ENCODE measurements around the gene GATB. TPM values are rescaled to one million over a fixed set of nuclear protein-coding genes. Genes with fewer than 3 reads are reported as not detected.

GATB gene
- total RNA-seq, 4 donors from 2014 or later = 34.3 to 66.3 (median 47.2) TPM

DNA sequence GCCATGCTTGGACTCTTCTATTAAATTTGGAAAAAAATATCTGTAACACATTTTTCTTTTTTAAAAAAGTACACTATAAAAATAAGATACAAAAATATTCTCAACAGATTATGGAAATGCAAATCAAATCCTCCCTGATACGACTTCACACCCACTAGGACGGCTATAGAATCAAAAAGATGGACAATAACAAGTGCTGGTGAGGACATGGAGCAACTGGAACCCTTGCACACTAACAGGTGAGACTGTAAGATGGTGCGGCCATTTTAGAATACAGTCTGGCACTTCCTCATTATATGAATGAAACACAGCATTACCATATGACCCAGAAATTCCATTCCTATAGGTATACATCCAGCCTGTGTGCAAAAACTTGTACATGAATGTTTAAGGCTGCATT, 83.6 kb downstream of the GATB start:
- Histone ChIP-seq H3K27ac (no peak overlapping the region), H3K9me3 (no peaks in the 10 kb centered on the region), H3K4me1 (peaks cover 34% of the 10 kb centered on the region), H3K36me3 (no peaks in the 10 kb centered on the region), H3K27me3 (no peaks in the 10 kb centered on the region), H3K4me3 (no peak overlapping the region)
- 93% methylated on average over 3 of the region's 3 CpGs for WGBS
- TF ChIP-seq EP300 (IDR thresholded peaks at IDR 0.05) (no peak), POLR2AphosphoS5 (IDR thresholded peaks at IDR 0.05) (no peak), POLR2A (IDR thresholded peaks at IDR 0.05) (no peak)
- TF ChIP-seq, protein P1, sequence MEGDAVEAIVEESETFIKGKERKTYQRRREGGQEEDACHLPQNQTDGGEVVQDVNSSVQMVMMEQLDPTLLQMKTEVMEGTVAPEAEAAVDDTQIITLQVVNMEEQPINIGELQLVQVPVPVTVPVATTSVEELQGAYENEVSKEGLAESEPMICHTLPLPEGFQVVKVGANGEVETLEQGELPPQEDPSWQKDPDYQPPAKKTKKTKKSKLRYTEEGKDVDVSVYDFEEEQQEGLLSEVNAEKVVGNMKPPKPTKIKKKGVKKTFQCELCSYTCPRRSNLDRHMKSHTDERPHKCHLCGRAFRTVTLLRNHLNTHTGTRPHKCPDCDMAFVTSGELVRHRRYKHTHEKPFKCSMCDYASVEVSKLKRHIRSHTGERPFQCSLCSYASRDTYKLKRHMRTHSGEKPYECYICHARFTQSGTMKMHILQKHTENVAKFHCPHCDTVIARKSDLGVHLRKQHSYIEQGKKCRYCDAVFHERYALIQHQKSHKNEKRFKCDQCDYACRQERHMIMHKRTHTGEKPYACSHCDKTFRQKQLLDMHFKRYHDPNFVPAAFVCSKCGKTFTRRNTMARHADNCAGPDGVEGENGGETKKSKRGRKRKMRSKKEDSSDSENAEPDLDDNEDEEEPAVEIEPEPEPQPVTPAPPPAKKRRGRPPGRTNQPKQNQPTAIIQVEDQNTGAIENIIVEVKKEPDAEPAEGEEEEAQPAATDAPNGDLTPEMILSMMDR (IDR thresholded peaks at IDR 0.05) = no peak
- DNase-seq (ENCODE audit: low spot score in 2 of 2) = no peak

DNA sequence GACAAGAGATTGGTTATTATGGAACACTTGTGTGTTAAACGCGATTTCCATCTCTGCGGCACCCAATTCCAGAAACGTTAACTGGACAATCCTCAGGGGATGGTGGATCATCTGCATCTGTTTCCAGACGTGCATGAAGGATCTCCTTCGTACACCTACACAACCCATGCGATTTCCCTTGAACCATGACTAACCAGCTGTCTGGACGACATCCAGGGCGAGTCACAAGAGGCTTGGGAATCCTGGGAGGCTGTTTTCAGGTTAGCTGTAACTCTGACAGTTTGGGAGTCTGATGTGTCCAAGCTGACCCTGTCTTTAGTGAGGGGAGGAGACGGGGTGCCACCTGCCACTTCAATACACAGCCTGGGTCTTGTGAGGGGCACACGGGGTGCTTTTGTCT, 84.5 kb downstream of the GATB start:
- no peak overlapping the region for H3K4me3 ChIP-seq
- H3K9me3 ChIP-seq = no peaks in the 10 kb centered on the region
- no peak overlapping the region for H3K27ac ChIP-seq
- TF ChIP-seq, protein P1 (IDR thresholded peaks at IDR 0.05) = no peak
- TF ChIP-seq POLR2A (IDR thresholded peaks at IDR 0.05) (no peak), POLR2AphosphoS5 (IDR thresholded peaks at IDR 0.05) (no peak)
- H3K4me1 ChIP-seq = peaks cover 34% of the 10 kb centered on the region
- WGBS = 67% methylated on average over 10 of the region's 11 CpGs
- DNase-seq (ENCODE audit: low spot score in 2 of 2) = no peak
- no peaks in the 10 kb centered on the region for H3K27me3 ChIP-seq
- no peaks in the 10 kb centered on the region for H3K36me3 ChIP-seq

DNA sequence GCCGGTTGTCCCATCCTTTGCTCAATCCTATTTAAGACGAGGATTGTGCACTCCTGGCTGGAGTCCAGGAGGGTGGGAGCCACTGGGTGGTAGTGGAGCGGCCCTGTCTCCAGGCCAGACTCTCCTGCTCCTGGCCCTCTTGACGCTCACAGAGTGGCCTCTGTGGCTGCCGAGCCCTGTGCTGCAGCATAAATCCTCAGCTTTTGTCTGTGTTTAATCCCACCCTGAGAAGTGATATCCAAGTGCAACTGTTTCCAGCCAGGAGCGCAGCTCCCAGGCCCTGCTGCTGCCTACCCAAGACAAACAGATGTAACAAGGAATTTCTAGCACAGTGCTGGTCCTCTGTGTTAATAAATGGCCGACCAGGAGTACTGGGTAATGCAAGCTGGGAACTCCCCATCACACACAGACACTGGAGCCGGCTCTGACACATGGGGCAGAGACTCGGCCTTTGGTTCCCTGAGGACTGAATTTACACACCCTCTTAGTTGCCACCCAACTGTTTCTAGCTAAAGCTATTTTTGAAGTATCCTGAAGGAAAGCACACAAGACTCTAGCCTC, 85.3 kb downstream of the GATB start:
- no peak overlapping the region for H3K4me3 ChIP-seq
- peak overlapping the region; percentile 72 for H3K27ac ChIP-seq
- WGBS = 42% methylated on average over 8 of the region's 9 CpGs

DNA sequence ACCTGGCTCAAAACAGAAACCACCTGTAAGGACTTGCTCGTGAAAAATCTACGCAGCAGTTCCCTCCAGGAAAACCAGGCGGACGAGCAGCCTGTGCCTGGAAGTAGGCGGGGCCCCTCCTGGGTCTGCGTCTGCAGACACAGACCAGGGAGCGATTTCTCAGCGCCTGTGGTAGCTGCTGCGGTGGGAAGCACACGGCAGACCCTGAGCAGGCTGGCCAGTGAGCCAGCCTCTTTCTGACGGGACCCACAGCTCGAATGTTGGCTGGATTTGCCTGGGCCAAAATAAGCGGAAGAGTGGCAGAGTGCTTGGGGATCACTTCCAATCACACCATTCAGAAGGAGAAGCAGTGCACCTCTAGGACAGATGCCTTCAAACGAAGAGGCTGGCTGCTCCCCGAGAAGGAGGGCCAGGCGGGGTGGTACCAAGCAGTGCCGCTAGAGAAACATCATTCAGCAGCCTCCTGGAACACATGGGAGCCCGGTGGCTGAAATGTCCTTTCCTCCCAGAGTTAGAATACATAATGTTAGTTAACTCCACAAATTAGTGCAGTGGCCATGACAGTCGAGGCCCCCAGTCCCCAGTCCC, 85.9 kb downstream of the GATB start:
- WGBS = 38% methylated on average over 14 of the region's 19 CpGs
- Histone ChIP-seq H3K36me3 (no peaks in the 10 kb centered on the region), H3K9me3 (no peaks in the 10 kb centered on the region), H3K4me1 (peaks cover 47% of the 10 kb centered on the region), H3K27ac (peak overlapping the region; percentile 72), H3K4me3 (peak overlapping the region; percentile 35), H3K27me3 (no peaks in the 10 kb centered on the region)
- no peak for DNase-seq (ENCODE audit: low spot score in 2 of 2)
- TF ChIP-seq, protein P1 (IDR thresholded peaks at IDR 0.05) = no peak
- TF ChIP-seq POLR2AphosphoS5 (IDR thresholded peaks at IDR 0.05) = no peak
- TF ChIP-seq POLR2A (IDR thresholded peaks at IDR 0.05) = no peak
- no peak for TF ChIP-seq EP300 (IDR thresholded peaks at IDR 0.05)

More for the DNA sequence above, 85.3 kb downstream of the GATB start:
- H3K36me3 ChIP-seq = no peaks in the 10 kb centered on the region
- TF ChIP-seq, protein P1 (IDR thresholded peaks at IDR 0.05) = no peak
- TF ChIP-seq POLR2A (IDR thresholded peaks at IDR 0.05) (no peak), POLR2AphosphoS5 (IDR thresholded peaks at IDR 0.05) (no peak)
- no peak for DNase-seq (ENCODE audit: low spot score in 2 of 2)
- H3K4me1 ChIP-seq = peaks cover 41% of the 10 kb centered on the region
- no peaks in the 10 kb centered on the region for H3K9me3 ChIP-seq
- H3K27me3 ChIP-seq = no peaks in the 10 kb centered on the region

DNA sequence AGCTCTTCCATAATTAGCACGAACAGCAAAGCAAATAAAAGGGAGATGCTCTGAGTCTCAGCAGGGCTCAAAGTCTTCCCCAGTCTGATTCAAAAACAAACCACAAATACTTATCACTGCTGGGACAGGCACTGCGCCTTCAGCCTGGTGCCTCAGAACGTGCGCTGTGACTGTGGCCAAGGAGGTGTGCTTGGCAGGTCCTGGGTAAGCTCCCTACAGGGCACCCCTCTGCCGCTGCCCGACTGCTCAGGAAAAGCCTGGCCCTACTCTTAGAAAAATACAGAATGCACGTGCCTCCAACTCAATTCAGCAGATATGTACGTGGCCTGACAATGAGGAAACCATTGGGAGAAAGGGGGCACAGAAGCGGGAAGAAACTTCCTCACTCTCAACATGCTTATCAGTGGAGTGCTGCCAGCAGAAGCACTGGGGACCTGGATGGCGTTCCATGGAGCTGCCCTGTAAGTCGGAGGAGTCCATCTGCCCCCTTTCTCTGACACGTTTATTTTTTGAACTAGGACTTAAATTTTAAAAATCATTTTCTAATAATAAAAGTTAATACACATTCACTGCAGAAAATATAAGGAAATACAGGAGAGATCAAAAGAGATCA, 86.8 kb downstream of the GATB start:
- no peak for TF ChIP-seq POLR2A (IDR thresholded peaks at IDR 0.05)
- no peak for TF ChIP-seq EP300 (IDR thresholded peaks at IDR 0.05)
- TF ChIP-seq, protein P1 (IDR thresholded peaks at IDR 0.05) = no peak
- TF ChIP-seq POLR2AphosphoS5 (IDR thresholded peaks at IDR 0.05) = no peak
- no peaks in the 10 kb centered on the region for H3K27me3 ChIP-seq
- H3K36me3 ChIP-seq = no peaks in the 10 kb centered on the region
- no peak for DNase-seq (ENCODE audit: low spot score in 2 of 2)
- WGBS = 45% methylated on average over 10 of the region's 12 CpGs
- H3K4me3 ChIP-seq = peak overlapping the region; percentile 35
- peak overlapping the region; percentile 62 for H3K27ac ChIP-seq
- H3K9me3 ChIP-seq = no peaks in the 10 kb centered on the region
- H3K4me1 ChIP-seq = peaks cover 52% of the 10 kb centered on the region
